NB4 (cell line): ENCODE results near the gene TMEM192.

Experiments used
- CTCF ChIP-seq: IDR thresholded peaks from one replicate; pipeline ENCODE4 v1.5.1; 2012; ENCODE audit warnings: low read depth, low read length
- MAX ChIP-seq: IDR thresholded peaks from 2 replicates; pipeline ENCODE4 v1.6.1; 2011; ENCODE audit warnings: low read depth, low read length
- MYC ChIP-seq: IDR thresholded peaks from 2 replicates; pipeline ENCODE4 v1.6.1; 2011; ENCODE audit warnings: low read depth, low read length
- POLR2A ChIP-seq: IDR thresholded peaks from 2 replicates; pipeline ENCODE4 v1.6.1; 2011; ENCODE audit warnings: mild to moderate bottlenecking; ENCODE audit not compliant: insufficient read length; ENCODE audit errors: extremely low read depth

GRCh38 chr4:165101641-165102040 is 11.0 kb downstream of the TMEM192 start:
- no peak for TF ChIP-seq CTCF
- no peak for TF ChIP-seq MAX
- TF ChIP-seq POLR2A = no peak
- TF ChIP-seq MYC = no peak
